RWPE2 (cell line): ENCODE data around the gene RFLNA.

ENCODE experiments used
- ATAC-seq: fragments of 200-7000 bp; cut with Tn5 transposase; 3 replicates; pipeline ENCODE4 v1.9.1; 2021; ENCODE audit warnings: low read depth
- DNase-seq: peaks from one replicate; pipeline ENCODE4 v3.0.0-alpha.2; 2020; ENCODE audit warnings: low spot score
- H3K27ac ChIP-seq: fragments of 450-650 bp; 2 replicates; pipeline ENCODE4 v1.5.1; 2017; ENCODE audit warnings: mild to moderate bottlenecking; ENCODE audit not compliant: poor library complexity, severe bottlenecking
- H3K27me3 ChIP-seq: fragments of 250-450 bp; sonication (Bioruptor Pico); 2 replicates; pipeline ENCODE4 v1.5.1; 2021; ENCODE audit warnings: mild to moderate bottlenecking, moderate library complexity; ENCODE audit not compliant: insufficient read depth, poor library complexity, severe bottlenecking
- H3K36me3 ChIP-seq: fragments of 250-450 bp; sonication (Bioruptor Pico); 2 replicates; pipeline ENCODE4 v1.5.1; 2020; ENCODE audit warnings: low read depth, mild to moderate bottlenecking, moderate library complexity
- H3K4me1 ChIP-seq: fragments of 250-450 bp; sonication (Bioruptor Pico); 2 replicates; pipeline ENCODE4 v1.5.1; 2021; ENCODE audit warnings: mild to moderate bottlenecking, moderate library complexity; ENCODE audit not compliant: insufficient read depth, poor library complexity, severe bottlenecking
- H3K4me3 ChIP-seq: fragments of 250-450 bp; sonication (Bioruptor Pico); 2 replicates; pipeline ENCODE4 v1.5.1; 2021; ENCODE audit warnings: mild to moderate bottlenecking, moderate library complexity; ENCODE audit not compliant: severe bottlenecking
- H3K9me3 ChIP-seq: fragments of 250-450 bp; sonication (Bioruptor Pico); 2 replicates; pipeline ENCODE4 v1.5.1; 2021; ENCODE audit warnings: mild to moderate bottlenecking, moderate library complexity; ENCODE audit not compliant: severe bottlenecking
- CTCF ChIP-seq: fragments of 450-650 bp; IDR thresholded peaks from one replicate; pipeline ENCODE4 v1.5.1; 2017; ENCODE audit warnings: mild to moderate bottlenecking, moderate library complexity; ENCODE audit not compliant: poor library complexity, severe bottlenecking

The RFLNA gene

GRCh38 chr12:124364543-124364942 lies 69.7 kb downstream of the RFLNA start:
- no peak for DNase-seq
- Histone ChIP-seq H3K4me3 (no peak overlapping the region), H3K36me3 (peaks cover 93% of the 10 kb centered on the region), H3K4me1 (peaks cover 8% of the 10 kb centered on the region), H3K27me3 (no peaks in the 10 kb centered on the region), H3K9me3 (no peaks in the 10 kb centered on the region), H3K27ac (no peak overlapping the region)
- TF ChIP-seq CTCF = no peak
- ATAC-seq = no peak
